SK-N-SH treated with all-trans-retinoic acid at 6 μM for 48 hours (cell line): ENCODE measurements around the gene PRKAR1B.

Experiments used
- BACH2 ChIP-seq: fragments of 250-450 bp; sonication (Bioruptor Pico); IDR thresholded peaks from 2 replicates; pipeline ENCODE4 v1.9.0; 2021; ENCODE audit warnings: mild to moderate bottlenecking, borderline replicate concordance
- CSDC2 ChIP-seq: fragments of 250-450 bp; sonication (Bioruptor Pico); IDR thresholded peaks from 2 replicates; pipeline ENCODE4 v1.5.0; 2020; ENCODE audit warnings: mild to moderate bottlenecking, moderate library complexity
- GLIS3 ChIP-seq: fragments of 250-450 bp; sonication (Bioruptor Pico); IDR thresholded peaks from 2 replicates; pipeline ENCODE4 v1.5.0; 2020; ENCODE audit warnings: mild to moderate bottlenecking, moderate library complexity
- OSR1 ChIP-seq: fragments of 250-450 bp; sonication (Bioruptor Pico); IDR thresholded peaks from 2 replicates; pipeline ENCODE4 v1.8.0; 2022; ENCODE audit warnings: moderate library complexity, mild to moderate bottlenecking, inconsistent platforms
- SNAI2 ChIP-seq: fragments of 250-450 bp; sonication (Bioruptor Pico); IDR thresholded peaks from 2 replicates; pipeline ENCODE4 v1.5.0; 2020; ENCODE audit warnings: mild to moderate bottlenecking, moderate library complexity
- TCF4 ChIP-seq: fragments of 250-450 bp; sonication (Bioruptor Pico); IDR thresholded peaks from 2 replicates; pipeline ENCODE4 v1.8.0; 2021; ENCODE audit warnings: mild to moderate bottlenecking, moderate library complexity, borderline replicate concordance
- TOX ChIP-seq: fragments of 250-450 bp; sonication (Bioruptor Pico); IDR thresholded peaks from 2 replicates; pipeline ENCODE4 v1.8.0; 2021; ENCODE audit warnings: mild to moderate bottlenecking, moderate library complexity, borderline replicate concordance
- ZC3H10 ChIP-seq: fragments of 250-450 bp; sonication (Bioruptor Pico); IDR thresholded peaks from 2 replicates; pipeline ENCODE4 v1.5.1; 2021; ENCODE audit warnings: mild to moderate bottlenecking, moderate library complexity
- ZFP3 ChIP-seq: fragments of 250-450 bp; sonication (Bioruptor Pico); IDR thresholded peaks from 2 replicates; pipeline ENCODE4 v1.5.0; 2020; ENCODE audit warnings: mild to moderate bottlenecking, moderate library complexity
- ZFP30 ChIP-seq: fragments of 450-650 bp; formaldehyde crosslinking; IDR thresholded peaks from 2 replicates; pipeline ENCODE4 v1.5.0; 2022; ENCODE audit warnings: mild to moderate bottlenecking, moderate library complexity
- ZNF8 ChIP-seq: fragments of 450-650 bp; formaldehyde crosslinking; IDR thresholded peaks from 2 replicates; pipeline ENCODE4 v1.5.0; 2020; ENCODE audit warnings: mild to moderate bottlenecking, moderate library complexity
- TF ChIP-seq, protein P1 (sequence below): fragments of 250-450 bp; sonication (Bioruptor Pico); IDR thresholded peaks from 2 replicates; pipeline ENCODE4 v1.8.0; 2020; ENCODE audit warnings: mild to moderate bottlenecking, moderate library complexity, borderline replicate concordance
- TF ChIP-seq, protein P2 (sequence below): fragments of 250-450 bp; sonication (Bioruptor Pico); IDR thresholded peaks from 2 replicates; pipeline ENCODE4 v1.5.0; 2020; ENCODE audit warnings: mild to moderate bottlenecking, moderate library complexity

DNA sequence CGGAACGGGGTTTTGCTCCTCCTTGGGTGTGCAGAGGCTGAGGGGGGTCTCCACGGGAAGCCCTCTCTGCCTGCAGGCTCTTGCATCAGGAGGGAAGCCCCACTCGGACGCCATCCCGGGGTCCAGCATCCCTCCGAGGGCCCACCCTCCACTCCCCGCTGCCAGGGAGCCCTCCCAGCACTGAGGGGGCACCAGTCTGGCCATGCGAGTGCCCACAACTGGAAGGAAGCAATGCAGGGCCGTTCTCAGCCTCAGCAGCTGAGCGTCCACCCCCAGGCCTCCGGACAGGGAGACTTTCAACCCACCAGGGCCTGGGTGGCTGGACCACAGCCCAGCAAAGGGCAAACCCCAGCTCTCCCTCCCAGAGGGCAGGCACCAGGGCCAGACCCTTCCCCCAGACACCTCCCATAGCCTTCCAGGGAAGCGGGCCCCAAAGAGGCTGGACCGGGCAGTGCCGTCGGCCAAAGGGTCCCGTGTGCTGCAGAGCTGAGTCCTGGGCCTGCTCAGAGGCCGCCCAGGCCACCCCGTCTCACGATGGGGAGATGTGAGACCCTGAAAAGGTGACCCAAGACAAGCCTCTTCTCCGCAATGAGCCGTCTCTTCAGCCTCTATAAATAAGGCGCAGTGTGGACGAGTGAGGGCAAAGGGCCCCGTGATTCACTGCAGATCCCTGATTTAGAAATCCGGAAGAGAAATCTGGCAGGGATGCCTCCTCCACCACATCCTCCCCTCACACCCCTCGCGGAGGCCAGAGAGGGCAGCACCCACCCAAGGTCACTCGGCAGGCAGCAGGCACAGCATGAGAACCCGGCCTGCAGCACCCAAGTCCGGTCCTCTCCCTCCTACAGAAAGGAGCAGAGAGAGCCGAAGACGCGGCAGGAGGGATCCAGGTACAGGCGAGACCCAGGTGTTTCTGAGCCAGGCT lies 82.4 kb downstream of the PRKAR1B start:
- TF ChIP-seq ZFP3 (CRISPR knock-in tag) = no peak
- TF ChIP-seq OSR1 (CRISPR knock-in tag) = no peak
- TF ChIP-seq TCF4 = no peak
- TF ChIP-seq BACH2 (CRISPR knock-in tag) = no peak
- TF ChIP-seq, protein P1, sequence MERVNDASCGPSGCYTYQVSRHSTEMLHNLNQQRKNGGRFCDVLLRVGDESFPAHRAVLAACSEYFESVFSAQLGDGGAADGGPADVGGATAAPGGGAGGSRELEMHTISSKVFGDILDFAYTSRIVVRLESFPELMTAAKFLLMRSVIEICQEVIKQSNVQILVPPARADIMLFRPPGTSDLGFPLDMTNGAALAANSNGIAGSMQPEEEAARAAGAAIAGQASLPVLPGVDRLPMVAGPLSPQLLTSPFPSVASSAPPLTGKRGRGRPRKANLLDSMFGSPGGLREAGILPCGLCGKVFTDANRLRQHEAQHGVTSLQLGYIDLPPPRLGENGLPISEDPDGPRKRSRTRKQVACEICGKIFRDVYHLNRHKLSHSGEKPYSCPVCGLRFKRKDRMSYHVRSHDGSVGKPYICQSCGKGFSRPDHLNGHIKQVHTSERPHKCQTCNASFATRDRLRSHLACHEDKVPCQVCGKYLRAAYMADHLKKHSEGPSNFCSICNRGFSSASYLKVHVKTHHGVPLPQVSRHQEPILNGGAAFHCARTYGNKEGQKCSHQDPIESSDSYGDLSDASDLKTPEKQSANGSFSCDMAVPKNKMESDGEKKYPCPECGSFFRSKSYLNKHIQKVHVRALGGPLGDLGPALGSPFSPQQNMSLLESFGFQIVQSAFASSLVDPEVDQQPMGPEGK = no peak
- no peak for TF ChIP-seq ZNF8 (CRISPR knock-in tag)
- TF ChIP-seq ZFP30 = no peak
- no peak for TF ChIP-seq GLIS3 (CRISPR knock-in tag)
- no peak for TF ChIP-seq TOX (CRISPR knock-in tag)
- TF ChIP-seq, protein P2, sequence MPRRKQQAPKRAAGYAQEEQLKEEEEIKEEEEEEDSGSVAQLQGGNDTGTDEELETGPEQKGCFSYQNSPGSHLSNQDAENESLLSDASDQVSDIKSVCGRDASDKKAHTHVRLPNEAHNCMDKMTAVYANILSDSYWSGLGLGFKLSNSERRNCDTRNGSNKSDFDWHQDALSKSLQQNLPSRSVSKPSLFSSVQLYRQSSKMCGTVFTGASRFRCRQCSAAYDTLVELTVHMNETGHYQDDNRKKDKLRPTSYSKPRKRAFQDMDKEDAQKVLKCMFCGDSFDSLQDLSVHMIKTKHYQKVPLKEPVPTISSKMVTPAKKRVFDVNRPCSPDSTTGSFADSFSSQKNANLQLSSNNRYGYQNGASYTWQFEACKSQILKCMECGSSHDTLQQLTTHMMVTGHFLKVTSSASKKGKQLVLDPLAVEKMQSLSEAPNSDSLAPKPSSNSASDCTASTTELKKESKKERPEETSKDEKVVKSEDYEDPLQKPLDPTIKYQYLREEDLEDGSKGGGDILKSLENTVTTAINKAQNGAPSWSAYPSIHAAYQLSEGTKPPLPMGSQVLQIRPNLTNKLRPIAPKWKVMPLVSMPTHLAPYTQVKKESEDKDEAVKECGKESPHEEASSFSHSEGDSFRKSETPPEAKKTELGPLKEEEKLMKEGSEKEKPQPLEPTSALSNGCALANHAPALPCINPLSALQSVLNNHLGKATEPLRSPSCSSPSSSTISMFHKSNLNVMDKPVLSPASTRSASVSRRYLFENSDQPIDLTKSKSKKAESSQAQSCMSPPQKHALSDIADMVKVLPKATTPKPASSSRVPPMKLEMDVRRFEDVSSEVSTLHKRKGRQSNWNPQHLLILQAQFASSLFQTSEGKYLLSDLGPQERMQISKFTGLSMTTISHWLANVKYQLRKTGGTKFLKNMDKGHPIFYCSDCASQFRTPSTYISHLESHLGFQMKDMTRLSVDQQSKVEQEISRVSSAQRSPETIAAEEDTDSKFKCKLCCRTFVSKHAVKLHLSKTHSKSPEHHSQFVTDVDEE = no peak
- no peak for TF ChIP-seq SNAI2 (CRISPR knock-in tag)
- no peak for TF ChIP-seq ZC3H10 (CRISPR knock-in tag)
- TF ChIP-seq CSDC2 (CRISPR knock-in tag) = no peak
